ENCODE measurements around the gene XPNPEP2. TPM values are rescaled to one million over a fixed set of nuclear protein-coding genes. Genes with fewer than 3 reads are reported as not detected.

The XPNPEP2 gene
- total and polyA plus RNA-seq, 8 donors = 0.33 to 16.3 (median 1.7) TPM

- no peak for DNase-seq
- Histone ChIP-seq H3K36me3 (peaks cover 0 to 44% (median 34%) of the 10 kb centered on the region in 4 donors), H3K27ac (no peak overlapping the region), H3K27me3 (no peaks in the 10 kb centered on the region), H3K9me3 (no peaks in the 10 kb centered on the region), H3K4me1 (no peaks in the 10 kb centered on the region), H3K4me3 (no peak overlapping the region)
- intact Hi-C loops (cut with DNase I; ENCODE audit: low total_unique reads) = no loop called here
- WGBS, 5 donors = 76 to 92% (median 82%) methylated on average over 3 to 4 of the region's 4 CpGs
- TF ChIP-seq POLR2A (IDR thresholded peaks at IDR 0.05) = no peak
- TF ChIP-seq CTCF (IDR thresholded peaks at IDR 0.05) = no peak
- no peak for TF ChIP-seq EP300 (IDR thresholded peaks at IDR 0.05)
These were observed 66.0 kb downstream of the XPNPEP2 start for GRCh38 chrX:129804806-129805205.

DNA sequence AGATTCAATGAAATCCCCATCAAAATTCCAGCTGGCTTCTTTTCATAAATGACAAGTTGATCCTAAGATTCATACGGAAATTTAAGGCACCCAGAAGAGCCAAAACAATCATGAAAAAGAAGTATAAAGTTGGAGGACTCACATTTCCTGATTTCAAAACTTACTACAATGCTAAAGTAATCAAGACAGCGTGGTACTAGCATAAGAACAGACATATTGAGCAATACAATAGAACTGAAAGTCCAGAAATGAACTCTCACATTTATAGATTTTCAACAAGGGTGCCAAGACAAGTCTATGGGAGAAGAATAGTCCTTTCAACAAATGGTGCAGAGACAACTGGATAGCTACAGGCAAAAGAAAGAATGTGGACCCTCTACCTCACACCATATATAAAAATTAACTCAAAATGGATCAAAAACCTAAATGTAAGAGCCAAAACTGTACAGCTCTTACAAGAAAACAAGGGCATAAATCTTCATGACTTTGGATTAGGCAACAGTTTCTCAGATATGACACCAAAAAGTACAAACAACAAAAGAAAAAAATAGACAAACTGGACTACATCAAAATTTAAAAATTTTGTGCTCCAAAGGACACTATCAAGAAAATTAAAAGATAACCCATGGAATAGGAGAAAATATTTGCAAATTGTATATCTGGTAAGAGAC, 69.5 kb downstream of the XPNPEP2 start:
- no peak for TF ChIP-seq EP300 (IDR thresholded peaks at IDR 0.05)
- TF ChIP-seq CTCF (IDR thresholded peaks at IDR 0.05) = no peak
- TF ChIP-seq POLR2AphosphoS5 (IDR thresholded peaks at IDR 0.05) = no peak
- no peak for TF ChIP-seq POLR2A (IDR thresholded peaks at IDR 0.05)
- Histone ChIP-seq H3K36me3 (peaks cover 0 to 66% (median 61%) of the 10 kb centered on the region in 4 donors), H3K4me1 (no peaks in the 10 kb centered on the region), H3K4me3 (no peak overlapping the region), H3K27ac (peak overlapping the region in 1 of 5 donors; percentile 16), H3K27me3 (no peaks in the 10 kb centered on the region), H3K9me3 (no peaks in the 10 kb centered on the region)
- intact Hi-C loops (cut with DNase I; ENCODE audit: low total_unique reads) = no loop called here
- 39 to 82% (median 62%) methylated on average over 2 of the region's 2 CpGs for WGBS, 5 donors
- no peak for DNase-seq

- no peaks in the 10 kb centered on the region for H3K4me1 ChIP-seq
- H3K9me3 ChIP-seq = no peaks in the 10 kb centered on the region
- TF ChIP-seq EP300 (IDR thresholded peaks at IDR 0.05) (no peak), CTCF (IDR thresholded peaks at IDR 0.05) (no peak), POLR2AphosphoS5 (IDR thresholded peaks at IDR 0.05) (no peak), POLR2A (IDR thresholded peaks at IDR 0.05) (no peak)
- intact Hi-C loops (cut with DNase I; ENCODE audit: low total_unique reads) = no loop called here
- H3K27me3 ChIP-seq = no peaks in the 10 kb centered on the region
- peaks cover 0 to 68% (median 64%) of the 10 kb centered on the region in 4 donors for H3K36me3 ChIP-seq
- H3K27ac ChIP-seq = peak overlapping the region in 1 of 5 donors; percentile 16
- DNase-seq = no peak
- no peak overlapping the region for H3K4me3 ChIP-seq
- 79 to 96% (median 90%) methylated on average over 7 of the region's 7 CpGs for WGBS, 5 donors
These were observed 70.3 kb downstream of the XPNPEP2 start for GRCh38 chrX:129808829-129809796.

GRCh38 chrX:129813662-129814368, 75.0 kb downstream of the XPNPEP2 start:
- Histone ChIP-seq H3K9me3 (no peaks in the 10 kb centered on the region), H3K27me3 (no peaks in the 10 kb centered on the region), H3K27ac (no peak overlapping the region), H3K4me3 (no peak overlapping the region), H3K4me1 (no peaks in the 10 kb centered on the region), H3K36me3 (peaks cover 0 to 52% (median 45%) of the 10 kb centered on the region in 4 donors)
- DNase-seq = no peak
- TF ChIP-seq POLR2A (IDR thresholded peaks at IDR 0.05) (no peak), EP300 (IDR thresholded peaks at IDR 0.05) (no peak), POLR2AphosphoS5 (IDR thresholded peaks at IDR 0.05) (no peak), CTCF (IDR thresholded peaks at IDR 0.05) (no peak)
- 73 to 89% (median 87%) methylated on average over 6 of the region's 6 CpGs for WGBS, 5 donors
- intact Hi-C loops (cut with DNase I; ENCODE audit: low total_unique reads) = no loop called here

Measured in stomach (tissue), 9 donors.